ENCODE measurements around the gene SPRED2. TPM values are rescaled to one million over a fixed set of nuclear protein-coding genes. Genes with fewer than 3 reads are reported as not detected.
A peak's percentile ranks its signal among the peaks of the same experiment; 100 is the strongest.

The SPRED2 gene
- total RNA-seq, 1 donor from 2014 or later = 55.8 TPM

DNA sequence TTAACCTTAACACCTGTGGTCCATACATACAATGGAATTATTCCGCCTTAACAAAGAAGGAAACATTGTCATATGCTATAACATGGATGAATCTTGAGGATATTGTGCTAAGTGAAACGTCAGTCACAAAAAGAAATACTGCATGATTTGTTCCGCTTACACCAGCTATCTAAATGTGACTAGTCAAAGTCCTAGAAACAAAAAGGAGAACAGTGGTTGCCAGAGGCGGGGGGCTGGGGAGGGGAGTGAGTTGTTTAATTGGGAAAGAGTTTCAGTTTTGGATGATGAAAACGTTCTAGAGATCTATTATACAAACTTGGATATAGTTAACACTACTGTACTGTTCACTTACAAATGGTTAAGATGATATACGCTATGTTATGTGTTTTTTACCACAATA is 72.0 kb downstream of the SPRED2 start:
- no peak for DNase-seq (ENCODE audit: low read depth, low spot score)
- H3K36me3 Mint-ChIP-seq (ENCODE audit: low read depth) = no peaks in the 10 kb centered on the region
- no peak overlapping the region for H3K4me3 Mint-ChIP-seq
- H3K9me3 Mint-ChIP-seq = no peaks in the 10 kb centered on the region
- H3K4me1 Mint-ChIP-seq = peaks cover 56% of the 10 kb centered on the region
- TF ChIP-seq, protein P1, sequence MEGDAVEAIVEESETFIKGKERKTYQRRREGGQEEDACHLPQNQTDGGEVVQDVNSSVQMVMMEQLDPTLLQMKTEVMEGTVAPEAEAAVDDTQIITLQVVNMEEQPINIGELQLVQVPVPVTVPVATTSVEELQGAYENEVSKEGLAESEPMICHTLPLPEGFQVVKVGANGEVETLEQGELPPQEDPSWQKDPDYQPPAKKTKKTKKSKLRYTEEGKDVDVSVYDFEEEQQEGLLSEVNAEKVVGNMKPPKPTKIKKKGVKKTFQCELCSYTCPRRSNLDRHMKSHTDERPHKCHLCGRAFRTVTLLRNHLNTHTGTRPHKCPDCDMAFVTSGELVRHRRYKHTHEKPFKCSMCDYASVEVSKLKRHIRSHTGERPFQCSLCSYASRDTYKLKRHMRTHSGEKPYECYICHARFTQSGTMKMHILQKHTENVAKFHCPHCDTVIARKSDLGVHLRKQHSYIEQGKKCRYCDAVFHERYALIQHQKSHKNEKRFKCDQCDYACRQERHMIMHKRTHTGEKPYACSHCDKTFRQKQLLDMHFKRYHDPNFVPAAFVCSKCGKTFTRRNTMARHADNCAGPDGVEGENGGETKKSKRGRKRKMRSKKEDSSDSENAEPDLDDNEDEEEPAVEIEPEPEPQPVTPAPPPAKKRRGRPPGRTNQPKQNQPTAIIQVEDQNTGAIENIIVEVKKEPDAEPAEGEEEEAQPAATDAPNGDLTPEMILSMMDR (conservative IDR thresholded peaks at IDR 0.05) = no peak
- no peak overlapping the region for H3K27ac Mint-ChIP-seq (ENCODE audit: unreplicated experiment)
- no peaks in the 10 kb centered on the region for H3K27me3 Mint-ChIP-seq (ENCODE audit: low read depth)

DNA sequence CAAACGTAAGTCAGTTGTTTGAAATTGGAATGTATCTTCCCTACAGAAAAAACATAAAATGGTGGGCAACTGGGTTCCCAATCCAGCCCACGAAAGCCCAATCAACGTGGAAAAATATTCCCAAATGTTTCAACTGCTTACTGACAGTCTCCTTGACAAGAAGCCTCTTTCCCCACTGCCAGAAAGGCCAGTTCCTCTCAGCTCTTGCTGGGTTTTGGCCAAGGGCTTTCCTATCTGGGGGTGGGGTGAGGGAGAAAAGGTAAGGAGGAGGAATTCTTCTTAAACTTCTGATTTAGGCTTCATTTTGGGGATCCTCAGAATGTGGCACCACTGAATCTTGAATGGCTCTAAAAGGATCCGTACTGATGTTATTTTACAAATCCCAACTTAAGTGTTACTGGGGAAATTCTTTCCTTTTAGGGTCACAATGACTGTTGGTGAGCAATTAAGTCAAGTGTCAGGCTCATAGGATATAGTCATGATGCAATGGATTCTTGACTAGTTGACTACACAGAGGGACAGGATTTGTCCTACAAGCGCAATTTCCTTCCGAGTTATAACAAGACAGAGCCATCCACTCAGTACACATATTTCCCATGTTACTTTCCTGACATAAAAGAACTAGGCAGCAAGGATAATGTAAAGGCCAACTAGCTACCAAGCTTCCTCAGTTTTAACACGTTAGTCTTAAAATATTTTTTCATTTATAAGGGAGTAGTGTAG is 73.6 kb downstream of the SPRED2 start:
- Mint-ChIP-seq H3K9me3 (no peaks in the 10 kb centered on the region), H3K27me3 (ENCODE audit: low read depth) (no peaks in the 10 kb centered on the region), H3K27ac (ENCODE audit: unreplicated experiment) (no peak overlapping the region), H3K36me3 (ENCODE audit: low read depth) (no peaks in the 10 kb centered on the region), H3K4me3 (no peak overlapping the region), H3K4me1 (peaks cover 48% of the 10 kb centered on the region)
- no peak for DNase-seq (ENCODE audit: low read depth, low spot score)
- TF ChIP-seq, protein P1 (conservative IDR thresholded peaks at IDR 0.05) = no peak

DNA sequence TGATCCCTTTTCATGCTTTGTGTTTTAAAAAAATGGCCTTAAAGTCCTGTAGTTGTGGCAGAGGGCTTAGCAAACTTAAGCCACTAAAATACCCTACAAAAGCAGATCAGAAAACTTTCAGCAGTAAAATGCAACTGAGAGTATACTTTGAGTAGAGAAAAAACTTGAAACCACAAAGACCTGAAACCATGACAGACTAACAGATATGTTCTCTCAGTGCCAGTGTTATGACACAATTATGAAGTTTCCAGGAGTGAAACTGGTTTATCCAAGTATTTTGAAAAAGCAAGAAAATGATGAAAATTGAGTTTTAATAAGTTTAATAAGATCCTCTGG is 74.5 kb downstream of the SPRED2 start:
- H3K4me1 Mint-ChIP-seq = peaks cover 44% of the 10 kb centered on the region
- H3K4me3 Mint-ChIP-seq = no peak overlapping the region
- DNase-seq (ENCODE audit: low read depth, low spot score) = no peak
- H3K36me3 Mint-ChIP-seq (ENCODE audit: low read depth) = no peaks in the 10 kb centered on the region
- H3K9me3 Mint-ChIP-seq = no peaks in the 10 kb centered on the region
- no peak overlapping the region for H3K27ac Mint-ChIP-seq (ENCODE audit: unreplicated experiment)
- TF ChIP-seq, protein P1 (conservative IDR thresholded peaks at IDR 0.05) = no peak
- no peaks in the 10 kb centered on the region for H3K27me3 Mint-ChIP-seq (ENCODE audit: low read depth)

DNA sequence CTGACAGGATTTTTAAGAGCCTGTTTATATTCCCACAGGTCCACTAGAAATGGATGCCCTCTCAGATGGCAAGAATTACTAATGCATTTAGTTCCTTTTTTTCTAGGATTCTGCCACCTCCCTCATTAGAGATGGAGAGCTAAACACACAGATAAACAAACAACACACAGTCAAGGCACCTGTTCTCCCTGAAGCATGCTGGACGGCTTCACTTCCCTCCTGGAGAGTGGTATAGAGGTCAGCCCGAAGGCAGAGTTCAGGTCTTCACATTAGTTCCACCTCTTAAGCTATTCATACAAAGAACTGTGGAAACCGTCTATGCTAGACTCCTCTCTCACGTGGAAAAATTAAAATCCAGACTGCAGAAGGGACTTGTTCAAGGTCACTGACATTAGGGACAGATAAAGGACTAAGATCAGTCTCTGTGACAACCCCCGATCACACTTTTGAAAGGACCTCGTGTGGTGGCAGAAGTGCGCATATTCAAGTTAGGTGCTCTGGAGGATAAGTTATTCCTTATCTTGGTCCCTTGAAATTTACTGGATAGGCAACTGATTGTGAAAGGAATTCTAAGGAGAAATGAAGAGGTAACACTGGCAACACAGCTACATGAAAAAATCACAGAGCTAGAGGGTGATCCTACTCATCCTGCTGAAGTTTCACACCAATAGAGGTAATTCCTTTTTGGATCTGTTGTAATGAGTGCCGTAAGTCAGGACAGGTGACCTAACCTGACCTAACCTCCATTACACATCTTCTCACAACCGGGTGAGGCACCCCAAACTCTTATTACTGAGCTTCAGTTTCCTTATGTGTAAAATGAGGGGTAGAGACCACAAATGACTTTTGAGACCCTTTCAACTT is 75.1 kb downstream of the SPRED2 start:
- TF ChIP-seq, protein P1 (conservative IDR thresholded peaks at IDR 0.05) = no peak
- no peaks in the 10 kb centered on the region for H3K36me3 Mint-ChIP-seq (ENCODE audit: low read depth)
- no peak overlapping the region for H3K27ac Mint-ChIP-seq (ENCODE audit: unreplicated experiment)
- no peak overlapping the region for H3K4me3 Mint-ChIP-seq
- no peaks in the 10 kb centered on the region for H3K9me3 Mint-ChIP-seq
- DNase-seq (ENCODE audit: low read depth, low spot score) = no peak
- H3K4me1 Mint-ChIP-seq = peaks cover 46% of the 10 kb centered on the region
- H3K27me3 Mint-ChIP-seq (ENCODE audit: low read depth) = no peaks in the 10 kb centered on the region

GRCh38 chr2:65355186-65355831 is 77.1 kb downstream of the SPRED2 start:
- no peaks in the 10 kb centered on the region for H3K36me3 Mint-ChIP-seq (ENCODE audit: low read depth)
- no peak for DNase-seq (ENCODE audit: low read depth, low spot score)
- H3K4me1 Mint-ChIP-seq = peaks cover 50% of the 10 kb centered on the region
- no peak overlapping the region for H3K4me3 Mint-ChIP-seq
- no peaks in the 10 kb centered on the region for H3K9me3 Mint-ChIP-seq
- peak overlapping the region; percentile 31 for H3K27ac Mint-ChIP-seq (ENCODE audit: unreplicated experiment)
- H3K27me3 Mint-ChIP-seq (ENCODE audit: low read depth) = no peaks in the 10 kb centered on the region
- TF ChIP-seq, protein P1 (conservative IDR thresholded peaks at IDR 0.05) = no peak
